SIG-M5 treated with dmso at 0.1 percent for 504 hours (cell line): ENCODE measurements around the gene HAUS6.
A peak's percentile ranks its signal among the peaks of the same experiment; 100 is the strongest.
"Not testable (repeated sequence)": the region's sequence is repeated elsewhere in the genome, so short reads cannot be mapped to it uniquely, and the experiment has no call there.

Experiments used
- DNase-seq: peaks from one replicate; lab custom pipeline; 2025; ENCODE audit not compliant: unreplicated experiment; lab: John Stamatoyannopoulos, UW

Gene HAUS6

GRCh38 chr9:19117039-19117716 is 14.5 kb upstream of the HAUS6 start:
- no peak for DNase-seq

- DNase-seq: no peak
Measured at GRCh38 chr9:19116107-19116790, 13.5 kb upstream of the HAUS6 start.

GRCh38 chr9:19114680-19115270 is 12.1 kb upstream of the HAUS6 start:
- no peak for DNase-seq

DNA sequence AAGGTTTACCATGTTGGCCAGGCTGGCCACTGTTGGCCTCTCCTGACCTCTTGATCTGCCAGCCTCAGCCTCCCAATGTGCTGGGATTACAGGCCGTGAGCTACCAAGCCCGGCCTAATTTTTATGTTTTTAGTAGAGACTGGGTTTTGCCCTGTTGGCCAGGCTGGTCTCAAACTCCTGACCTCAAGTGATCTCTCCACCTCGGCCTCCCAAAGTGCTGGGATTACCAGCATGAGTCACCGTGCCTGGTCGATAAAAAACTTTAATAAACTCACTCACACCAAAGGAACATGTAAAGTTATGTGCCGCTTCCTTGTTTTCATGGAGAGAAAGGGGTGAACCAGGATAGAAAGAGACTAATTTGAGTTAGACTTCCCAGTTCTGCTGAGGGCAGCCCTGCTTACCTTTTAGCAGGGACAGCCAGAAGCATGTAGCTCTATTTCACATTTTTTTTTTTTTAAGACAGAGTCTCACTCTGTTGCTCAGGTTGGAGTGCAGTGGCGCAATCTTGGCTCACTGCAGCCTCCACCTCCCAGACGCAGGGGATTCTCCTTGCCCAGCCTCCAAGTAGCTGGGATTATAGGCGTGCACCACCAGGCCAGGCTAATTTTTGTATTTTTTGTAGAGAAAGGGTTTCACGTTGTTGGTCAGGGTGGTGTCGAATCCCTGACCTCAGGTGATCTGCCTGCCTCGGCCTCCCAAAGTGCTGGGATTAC is 11.4 kb upstream of the HAUS6 start:
- no peak for DNase-seq

DNA sequence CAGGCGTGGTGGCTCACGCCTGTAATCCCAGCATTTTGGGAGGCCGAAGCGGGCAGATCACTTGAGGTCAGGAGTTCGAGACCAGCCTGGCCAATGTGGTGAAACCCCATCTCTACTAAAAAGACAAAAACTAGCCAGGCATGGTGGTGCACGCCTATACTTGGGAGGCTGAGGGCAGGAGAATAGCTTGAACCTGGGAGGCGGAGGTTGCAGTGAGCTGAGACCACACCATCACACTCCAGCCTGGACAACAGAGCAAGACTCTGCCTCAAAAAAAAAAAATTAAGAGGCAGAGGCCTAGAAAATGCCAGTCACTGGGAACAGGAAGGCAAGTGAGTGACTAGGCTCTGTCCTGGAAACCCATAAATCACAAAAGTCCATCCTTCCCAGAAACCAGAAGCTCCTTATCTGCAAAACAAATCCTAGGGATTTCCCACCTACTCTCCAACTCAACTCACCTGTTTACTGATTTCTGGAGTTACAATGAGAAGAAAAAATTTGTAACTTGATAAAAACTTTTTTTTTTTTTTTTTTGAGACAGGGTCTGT is 10.4 kb upstream of the HAUS6 start:
- not testable (repeated sequence) for DNase-seq

DNA sequence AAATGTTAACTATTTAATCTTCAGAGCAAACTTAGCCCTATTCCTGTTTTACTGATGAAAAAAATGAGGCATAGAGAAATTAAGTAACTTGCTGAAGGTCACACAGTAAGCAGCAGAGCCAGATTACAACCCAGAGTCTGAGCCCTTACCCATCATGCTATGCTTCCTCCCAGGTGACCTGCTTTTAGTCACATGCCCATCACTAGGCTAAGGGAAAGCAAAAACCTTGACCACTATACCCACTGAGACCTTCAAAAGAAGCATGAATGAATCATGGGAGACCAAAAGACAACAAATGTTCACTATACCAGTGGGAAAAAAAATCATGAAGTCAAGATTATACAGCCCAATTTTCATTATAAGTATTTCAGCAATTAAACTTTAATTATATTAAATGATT is 5.3 kb upstream of the HAUS6 start:
- no peak for DNase-seq

- no peak for DNase-seq
Measured at GRCh38 chr9:19104515-19105282, 2.0 kb upstream of the HAUS6 start.

- peak; percentile 53 for DNase-seq
Measured at GRCh38 chr9:19102181-19102630, 498 bp downstream of the HAUS6 start.

- DNase-seq: no peak
Measured at GRCh38 chr9:19101203-19101602, 1.5 kb downstream of the HAUS6 start.

DNA sequence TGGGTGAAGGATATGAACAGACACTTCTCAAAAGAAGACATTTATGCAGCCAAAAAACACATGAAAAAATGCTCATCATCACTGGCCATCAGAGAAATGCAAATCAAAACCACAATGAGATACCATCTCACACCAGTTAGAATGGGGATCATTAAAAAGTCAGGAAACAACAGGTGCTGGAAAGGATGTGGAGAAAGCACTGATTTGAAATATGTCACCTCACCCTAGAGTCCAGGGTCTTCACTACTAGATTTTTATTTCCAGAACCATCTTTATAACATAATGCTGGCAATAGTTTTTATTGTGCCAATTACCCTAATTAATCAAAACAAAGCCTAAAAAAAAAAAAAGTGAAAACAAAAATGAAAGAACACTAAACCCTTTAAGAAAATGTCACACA is 5.3 kb downstream of the HAUS6 start:
- DNase-seq: not testable (repeated sequence)

- no peak for DNase-seq
Measured at GRCh38 chr9:19087106-19088000, 15.4 kb downstream of the HAUS6 start.

- DNase-seq: peak; percentile 11
Measured at GRCh38 chr9:19085295-19085694, 17.4 kb downstream of the HAUS6 start.

- DNase-seq: no peak
Measured at GRCh38 chr9:19074836-19075235, 27.9 kb downstream of the HAUS6 start.

DNA sequence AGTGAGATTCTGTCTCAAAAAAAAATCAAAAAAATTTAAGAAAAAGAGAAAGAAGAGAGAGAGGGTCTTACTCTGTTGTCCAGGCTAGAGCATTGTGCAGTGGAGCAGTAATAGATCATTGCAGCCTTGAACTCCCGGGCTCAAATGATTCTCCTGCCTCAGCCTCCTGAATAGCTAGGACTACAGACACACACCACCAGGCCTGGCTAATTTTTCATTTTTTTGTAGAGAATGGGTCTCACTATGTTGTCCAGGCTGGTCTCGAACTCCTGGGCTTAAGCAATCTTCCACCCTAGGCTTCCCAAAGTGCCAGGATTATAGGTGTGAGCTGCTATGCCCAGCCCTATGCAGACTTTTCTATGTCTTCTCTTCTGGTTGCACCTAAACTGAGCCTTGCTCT is 28.5 kb downstream of the HAUS6 start:
- no peak for DNase-seq

DNA sequence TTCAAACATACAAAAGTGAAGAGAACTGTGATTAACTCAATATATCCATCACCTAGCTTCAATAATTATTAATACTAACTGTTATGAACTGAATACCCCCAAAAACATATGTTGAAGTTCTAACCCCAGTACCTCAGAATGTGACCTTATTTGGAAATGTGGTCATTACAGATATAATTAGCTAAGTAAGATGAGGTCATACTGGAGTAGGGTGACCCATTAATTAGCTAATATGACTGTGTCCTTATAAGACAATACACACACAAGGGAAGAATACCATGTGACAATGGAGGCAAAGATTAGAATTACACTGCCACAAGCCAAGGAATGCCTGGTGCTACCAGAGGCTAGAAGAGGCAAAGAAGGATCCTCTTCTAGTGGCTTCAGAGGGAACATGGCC is 45.7 kb downstream of the HAUS6 start:
- no peak for DNase-seq

DNA sequence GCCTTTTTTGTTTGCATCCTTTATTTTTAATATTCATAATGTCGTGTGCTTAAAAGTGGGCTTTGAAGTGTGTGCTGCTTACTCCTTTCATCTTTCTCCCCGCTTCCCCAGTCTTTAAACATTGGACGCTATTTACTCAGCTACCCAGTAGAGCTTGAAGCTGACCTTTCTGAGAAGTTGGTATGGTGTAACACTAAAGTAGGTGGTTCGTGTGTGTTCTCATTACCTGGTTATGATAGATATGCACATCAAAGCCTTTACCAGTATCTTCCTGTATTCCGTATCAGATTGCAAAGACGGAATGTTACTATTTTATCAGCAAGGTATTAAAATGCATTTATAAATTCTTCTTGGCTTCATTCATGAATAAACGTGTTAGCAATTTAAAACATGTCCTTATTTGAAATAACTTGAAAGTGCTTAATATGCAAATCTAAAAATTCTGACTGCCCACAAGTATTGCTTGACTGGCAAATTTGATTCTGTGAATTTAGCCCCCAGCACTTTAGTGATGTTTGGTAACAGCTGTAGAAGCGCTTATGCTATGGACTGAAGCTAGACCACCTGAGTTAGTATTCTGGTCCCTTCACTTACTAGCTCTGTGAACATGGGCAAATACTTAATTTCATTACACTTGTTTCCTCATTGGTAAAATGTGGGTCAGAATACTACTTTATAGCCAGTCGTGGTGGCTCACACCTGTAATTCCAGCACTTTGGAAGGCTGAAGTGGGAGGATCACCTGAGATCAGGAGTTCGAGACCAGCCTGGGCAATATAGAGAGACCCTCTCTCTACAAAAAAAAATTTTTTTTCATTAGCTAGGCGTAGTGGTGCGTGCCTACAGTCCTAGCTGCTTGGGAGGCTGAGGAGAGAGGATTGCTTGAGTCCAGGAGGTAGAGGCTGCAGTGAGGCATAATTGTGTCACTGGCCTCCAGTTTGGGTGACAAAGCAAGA is 51.8 kb downstream of the HAUS6 start:
- DNase-seq: no peak

- no peak for DNase-seq
Measured at GRCh38 chr9:19049917-19050636, 52.6 kb downstream of the HAUS6 start.
